ENCODE measurements around the gene NEB. TPM values are rescaled to one million over a fixed set of nuclear protein-coding genes. Genes with fewer than 3 reads are reported as not detected.

NEB gene
- total and polyA plus RNA-seq, 2 of the 13 experiments (the other 11 are each of a cell fraction or from before 2014, with no cell fraction given): 0.21 to 0.24 TPM

DNA sequence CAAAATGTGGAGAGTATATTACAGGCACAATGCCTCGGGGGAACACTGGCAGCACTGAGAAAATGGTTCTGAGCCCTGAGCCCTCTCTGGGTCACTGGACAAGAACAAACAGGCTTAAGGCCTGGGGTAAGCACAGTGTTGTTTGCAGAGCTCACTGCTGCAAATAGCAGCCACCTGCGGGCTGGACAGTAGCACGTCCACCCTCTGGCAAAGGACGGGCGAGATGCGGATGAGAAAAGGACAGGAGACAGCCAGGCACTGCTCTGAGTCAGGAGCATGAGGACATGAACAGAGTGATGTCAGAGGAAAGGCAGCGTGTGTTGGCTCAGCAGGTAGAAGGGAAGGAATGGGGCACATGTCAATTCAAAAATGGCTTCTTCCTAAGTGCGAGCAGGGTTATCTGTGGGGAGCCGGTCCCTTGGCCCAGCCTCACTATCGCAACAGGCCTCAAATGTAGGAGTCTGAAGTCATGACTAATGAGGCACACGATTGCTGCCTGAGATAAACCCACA is 25.9 kb upstream of the NEB start (continued):
- TF ChIP-seq, protein P1, sequence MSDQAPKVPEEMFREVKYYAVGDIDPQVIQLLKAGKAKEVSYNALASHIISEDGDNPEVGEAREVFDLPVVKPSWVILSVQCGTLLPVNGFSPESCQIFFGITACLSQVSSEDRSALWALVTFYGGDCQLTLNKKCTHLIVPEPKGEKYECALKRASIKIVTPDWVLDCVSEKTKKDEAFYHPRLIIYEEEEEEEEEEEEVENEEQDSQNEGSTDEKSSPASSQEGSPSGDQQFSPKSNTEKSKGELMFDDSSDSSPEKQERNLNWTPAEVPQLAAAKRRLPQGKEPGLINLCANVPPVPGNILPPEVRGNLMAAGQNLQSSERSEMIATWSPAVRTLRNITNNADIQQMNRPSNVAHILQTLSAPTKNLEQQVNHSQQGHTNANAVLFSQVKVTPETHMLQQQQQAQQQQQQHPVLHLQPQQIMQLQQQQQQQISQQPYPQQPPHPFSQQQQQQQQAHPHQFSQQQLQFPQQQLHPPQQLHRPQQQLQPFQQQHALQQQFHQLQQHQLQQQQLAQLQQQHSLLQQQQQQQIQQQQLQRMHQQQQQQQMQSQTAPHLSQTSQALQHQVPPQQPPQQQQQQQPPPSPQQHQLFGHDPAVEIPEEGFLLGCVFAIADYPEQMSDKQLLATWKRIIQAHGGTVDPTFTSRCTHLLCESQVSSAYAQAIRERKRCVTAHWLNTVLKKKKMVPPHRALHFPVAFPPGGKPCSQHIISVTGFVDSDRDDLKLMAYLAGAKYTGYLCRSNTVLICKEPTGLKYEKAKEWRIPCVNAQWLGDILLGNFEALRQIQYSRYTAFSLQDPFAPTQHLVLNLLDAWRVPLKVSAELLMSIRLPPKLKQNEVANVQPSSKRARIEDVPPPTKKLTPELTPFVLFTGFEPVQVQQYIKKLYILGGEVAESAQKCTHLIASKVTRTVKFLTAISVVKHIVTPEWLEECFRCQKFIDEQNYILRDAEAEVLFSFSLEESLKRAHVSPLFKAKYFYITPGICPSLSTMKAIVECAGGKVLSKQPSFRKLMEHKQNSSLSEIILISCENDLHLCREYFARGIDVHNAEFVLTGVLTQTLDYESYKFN (CRISPR knock-in tag; conservative IDR thresholded peaks at IDR 0.05): peak; percentile 86
- TF ChIP-seq, protein P2, sequence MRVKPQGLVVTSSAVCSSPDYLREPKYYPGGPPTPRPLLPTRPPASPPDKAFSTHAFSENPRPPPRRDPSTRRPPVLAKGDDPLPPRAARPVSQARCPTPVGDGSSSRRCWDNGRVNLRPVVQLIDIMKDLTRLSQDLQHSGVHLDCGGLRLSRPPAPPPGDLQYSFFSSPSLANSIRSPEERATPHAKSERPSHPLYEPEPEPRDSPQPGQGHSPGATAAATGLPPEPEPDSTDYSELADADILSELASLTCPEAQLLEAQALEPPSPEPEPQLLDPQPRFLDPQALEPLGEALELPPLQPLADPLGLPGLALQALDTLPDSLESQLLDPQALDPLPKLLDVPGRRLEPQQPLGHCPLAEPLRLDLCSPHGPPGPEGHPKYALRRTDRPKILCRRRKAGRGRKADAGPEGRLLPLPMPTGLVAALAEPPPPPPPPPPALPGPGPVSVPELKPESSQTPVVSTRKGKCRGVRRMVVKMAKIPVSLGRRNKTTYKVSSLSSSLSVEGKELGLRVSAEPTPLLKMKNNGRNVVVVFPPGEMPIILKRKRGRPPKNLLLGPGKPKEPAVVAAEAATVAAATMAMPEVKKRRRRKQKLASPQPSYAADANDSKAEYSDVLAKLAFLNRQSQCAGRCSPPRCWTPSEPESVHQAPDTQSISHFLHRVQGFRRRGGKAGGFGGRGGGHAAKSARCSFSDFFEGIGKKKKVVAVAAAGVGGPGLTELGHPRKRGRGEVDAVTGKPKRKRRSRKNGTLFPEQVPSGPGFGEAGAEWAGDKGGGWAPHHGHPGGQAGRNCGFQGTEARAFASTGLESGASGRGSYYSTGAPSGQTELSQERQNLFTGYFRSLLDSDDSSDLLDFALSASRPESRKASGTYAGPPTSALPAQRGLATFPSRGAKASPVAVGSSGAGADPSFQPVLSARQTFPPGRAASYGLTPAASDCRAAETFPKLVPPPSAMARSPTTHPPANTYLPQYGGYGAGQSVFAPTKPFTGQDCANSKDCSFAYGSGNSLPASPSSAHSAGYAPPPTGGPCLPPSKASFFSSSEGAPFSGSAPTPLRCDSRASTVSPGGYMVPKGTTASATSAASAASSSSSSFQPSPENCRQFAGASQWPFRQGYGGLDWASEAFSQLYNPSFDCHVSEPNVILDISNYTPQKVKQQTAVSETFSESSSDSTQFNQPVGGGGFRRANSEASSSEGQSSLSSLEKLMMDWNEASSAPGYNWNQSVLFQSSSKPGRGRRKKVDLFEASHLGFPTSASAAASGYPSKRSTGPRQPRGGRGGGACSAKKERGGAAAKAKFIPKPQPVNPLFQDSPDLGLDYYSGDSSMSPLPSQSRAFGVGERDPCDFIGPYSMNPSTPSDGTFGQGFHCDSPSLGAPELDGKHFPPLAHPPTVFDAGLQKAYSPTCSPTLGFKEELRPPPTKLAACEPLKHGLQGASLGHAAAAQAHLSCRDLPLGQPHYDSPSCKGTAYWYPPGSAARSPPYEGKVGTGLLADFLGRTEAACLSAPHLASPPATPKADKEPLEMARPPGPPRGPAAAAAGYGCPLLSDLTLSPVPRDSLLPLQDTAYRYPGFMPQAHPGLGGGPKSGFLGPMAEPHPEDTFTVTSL (CRISPR knock-in tag; IDR thresholded peaks at IDR 0.05; ENCODE audit: borderline replicate concordance): peak; percentile 96
- TF ChIP-seq, protein P3, sequence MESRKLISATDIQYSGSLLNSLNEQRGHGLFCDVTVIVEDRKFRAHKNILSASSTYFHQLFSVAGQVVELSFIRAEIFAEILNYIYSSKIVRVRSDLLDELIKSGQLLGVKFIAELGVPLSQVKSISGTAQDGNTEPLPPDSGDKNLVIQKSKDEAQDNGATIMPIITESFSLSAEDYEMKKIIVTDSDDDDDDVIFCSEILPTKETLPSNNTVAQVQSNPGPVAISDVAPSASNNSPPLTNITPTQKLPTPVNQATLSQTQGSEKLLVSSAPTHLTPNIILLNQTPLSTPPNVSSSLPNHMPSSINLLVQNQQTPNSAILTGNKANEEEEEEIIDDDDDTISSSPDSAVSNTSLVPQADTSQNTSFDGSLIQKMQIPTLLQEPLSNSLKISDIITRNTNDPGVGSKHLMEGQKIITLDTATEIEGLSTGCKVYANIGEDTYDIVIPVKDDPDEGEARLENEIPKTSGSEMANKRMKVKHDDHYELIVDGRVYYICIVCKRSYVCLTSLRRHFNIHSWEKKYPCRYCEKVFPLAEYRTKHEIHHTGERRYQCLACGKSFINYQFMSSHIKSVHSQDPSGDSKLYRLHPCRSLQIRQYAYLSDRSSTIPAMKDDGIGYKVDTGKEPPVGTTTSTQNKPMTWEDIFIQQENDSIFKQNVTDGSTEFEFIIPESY (CRISPR knock-in tag; IDR thresholded peaks at IDR 0.05): peak; percentile 41; the same call in 1 of the 2 replicates
- TF ChIP-seq ZNF891 (CRISPR knock-in tag; IDR thresholded peaks at IDR 0.05) (0 out of 2 replicates have a peak, but pooled peaks have one; percentile 25), ZFP37 (CRISPR knock-in tag; IDR thresholded peaks at IDR 0.05; ENCODE audit: borderline replicate concordance) (peak; percentile 91; the same call in 1 of the 2 replicates), NFKB2 (CRISPR knock-in tag; IDR thresholded peaks at IDR 0.05; ENCODE audit: borderline replicate concordance) (peak; percentile 58; the same call in 1 of the 2 replicates), THAP11 (CRISPR knock-in tag; IDR thresholded peaks at IDR 0.05) (0 out of 2 replicates have a peak, but pooled peaks have one; percentile 24), GFI1 (CRISPR knock-in tag; IDR thresholded peaks at IDR 0.05; ENCODE audit: borderline replicate concordance) (no peak; the same call in 1 of the 2 replicates), ARNT2 (CRISPR knock-in tag; IDR thresholded peaks at IDR 0.05; ENCODE audit: low read depth) (peak; percentile 58; the same call in 1 of the 2 replicates), MAZ (IDR thresholded peaks at IDR 0.05; ENCODE audit: borderline replicate concordance, low read depth, low read length) (no peak), MAZ (CRISPR knock-in tag; IDR thresholded peaks at IDR 0.05; ENCODE audit: low read depth) (no peak), PAX8 (CRISPR knock-in tag; IDR thresholded peaks at IDR 0.05; ENCODE audit: borderline replicate concordance) (no peak), MEIS2 (CRISPR knock-in tag; IDR thresholded peaks at IDR 0.05) (peak; percentile 83), ZFP82 (CRISPR knock-in tag; IDR thresholded peaks at IDR 0.05; ENCODE audit: borderline replicate concordance) (peak; percentile 42; the same call in 1 of the 2 replicates), KLF16 (CRISPR knock-in tag; IDR thresholded peaks at IDR 0.05) (no peak), ZNF331 (CRISPR knock-in tag; IDR thresholded peaks at IDR 0.05) (peak; percentile 86; the same call in 1 of the 2 replicates), ZNF441 (CRISPR knock-in tag; IDR thresholded peaks at IDR 0.05; ENCODE audit: borderline replicate concordance) (peak; percentile 76)
- TF ChIP-seq, protein P4, sequence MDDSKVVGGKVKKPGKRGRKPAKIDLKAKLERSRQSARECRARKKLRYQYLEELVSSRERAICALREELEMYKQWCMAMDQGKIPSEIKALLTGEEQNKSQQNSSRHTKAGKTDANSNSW (CRISPR knock-in tag; IDR thresholded peaks at IDR 0.05; ENCODE audit: borderline replicate concordance): no peak
